Neural progenitor cell (in vitro differentiated cells): Measurements from ENCODE around the gene SETD2. TPM values are rescaled to one million over a fixed set of nuclear protein-coding genes. Genes with fewer than 3 reads are reported as not detected.
"Not testable (repeated sequence)": the region's sequence is repeated elsewhere in the genome, so short reads cannot be mapped to it uniquely, and the experiment has no call there.

ENCODE experiments used
- DNase-seq: peaks from one replicate; pipeline ENCODE4 v3.0.0-alpha.2; 2016; ENCODE audit warnings: low spot score
- H2AFZ ChIP-seq: fragments of 200-600 bp; sonication (generic); replicated peaks from 2 replicates; pipeline ENCODE4 v1.6.1; 2016; ENCODE audit warnings: antibody characterized with exemption
- H3F3A ChIP-seq: fragments of 200-600 bp; sonication (generic); 2 replicates; pipeline ENCODE4 v1.6.1; 2016; ENCODE audit warnings: antibody characterized with exemption, low read depth
- H3K27ac ChIP-seq: fragments of 200-600 bp; sonication (generic); 2 replicates; pipeline ENCODE4 v1.5.1; 2016; ENCODE audit warnings: mild to moderate bottlenecking
- H3K27me3 ChIP-seq: fragments of 200-600 bp; sonication (generic); 2 replicates; pipeline ENCODE4 v1.6.1; 2016; ENCODE audit warnings: mild to moderate bottlenecking, moderate library complexity
- H3K36me3 ChIP-seq: fragments of 200-600 bp; sonication (generic); 2 replicates; pipeline ENCODE4 v1.5.1; 2016
- H3K4me1 ChIP-seq: fragments of 200-600 bp; sonication (generic); 2 replicates; pipeline ENCODE4 v1.6.1; 2016; ENCODE audit warnings: mixed run types
- H3K4me2 ChIP-seq: fragments of 200-600 bp; sonication (generic); 2 replicates; pipeline ENCODE4 v1.6.1; 2016
- H3K4me3 ChIP-seq: fragments of 200-600 bp; sonication (generic); 2 replicates; pipeline ENCODE4 v1.5.1; 2016
- H3K79me2 ChIP-seq: fragments of 200-600 bp; sonication (generic); 2 replicates; pipeline ENCODE4 v1.6.1; 2016; ENCODE audit warnings: low read depth
- H3K9ac ChIP-seq: fragments of 200-600 bp; sonication (generic); 2 replicates; pipeline ENCODE4 v1.6.1; 2016
- H3K9me3 ChIP-seq: fragments of 200-600 bp; sonication (generic); 2 replicates; pipeline ENCODE4 v1.5.1; 2016; ENCODE audit warnings: low read depth
- H4K20me1 ChIP-seq: fragments of 200-600 bp; sonication (generic); 2 replicates; pipeline ENCODE4 v1.6.1; 2016; ENCODE audit warnings: low read depth
- H3K27ac Mint-ChIP-seq: 3 replicates; pipeline ENCODE4 v1.8.0; 2021; ENCODE audit warnings: mixed read lengths
- H3K27me3 Mint-ChIP-seq: 2 replicates; pipeline ENCODE4 v1.8.0; 2022; ENCODE audit warnings: low read depth, mild to moderate bottlenecking, inconsistent platforms, moderate library complexity, mixed read lengths; ENCODE audit not compliant: insufficient read depth
- H3K36me3 Mint-ChIP-seq: 3 replicates; pipeline ENCODE4 v1.8.0; 2021; ENCODE audit warnings: mixed read lengths
- H3K4me1 Mint-ChIP-seq: 3 replicates; pipeline ENCODE4 v1.8.0; 2021; ENCODE audit warnings: mixed read lengths
- H3K4me3 Mint-ChIP-seq: 3 replicates; pipeline ENCODE4 v1.8.0; 2021; ENCODE audit warnings: mild to moderate bottlenecking, moderate library complexity, mixed read lengths
- H3K9me3 Mint-ChIP-seq: 3 replicates; pipeline ENCODE4 v1.8.0; 2020; ENCODE audit warnings: mixed read lengths
- CTCF ChIP-seq: fragments of 200-600 bp; sonication (generic); IDR thresholded peaks from 2 replicates; pipeline ENCODE4 v1.5.1; 2017; ENCODE audit warnings: antibody characterized with exemption, mild to moderate bottlenecking
- EZH2 ChIP-seq: fragments of 200-600 bp; sonication (generic); IDR thresholded peaks from 2 replicates; pipeline ENCODE4 v1.6.1; 2017; ENCODE audit warnings: antibody characterized with exemption, mild to moderate bottlenecking, moderate library complexity
- EZH2phosphoT487 ChIP-seq: fragments of 200-600 bp; sonication (generic); IDR thresholded peaks from 2 replicates; pipeline ENCODE4 v1.6.1; 2017; ENCODE audit warnings: antibody characterized with exemption
- total RNA-seq: library from RNA; depleted of rRNA; stranded (reverse); fragments of >200 nt; gene quantifications from 2 replicates; pipeline ENCODE4 v1.2.3, GENCODE V29; 2015; ENCODE audit warnings: low replicate concordance

The SETD2 gene
- total RNA-seq, 1 donor from 2014 or later: 46.0 TPM

- H3K36me3 ChIP-seq: no peaks in the 10 kb centered on the region
- TF ChIP-seq EZH2phosphoT487 (no peak), CTCF (no peak), EZH2 (no peak)
Observed at GRCh38 chr3:47149339-47149933, 14.5 kb downstream of the SETD2 start.

GRCh38 chr3:47145272-47145671 lies 18.6 kb downstream of the SETD2 start:
- Histone ChIP-seq H3K27me3 (no peaks in the 10 kb centered on the region), H3K9ac (no peak overlapping the region), H3K4me1 (no peaks in the 10 kb centered on the region), H3K36me3 (no peaks in the 10 kb centered on the region), H3K27ac (no peak overlapping the region), H4K20me1 (peaks cover 96% of the 10 kb centered on the region), H2AFZ (no peak overlapping the region), H3K4me2 (no peak overlapping the region), H3K9me3 (no peaks in the 10 kb centered on the region), H3F3A (no peaks in the 10 kb centered on the region), H3K79me2 (peaks cover 100% of the 10 kb centered on the region), H3K4me3 (no peak overlapping the region)
- Mint-ChIP-seq H3K36me3 (peaks cover 10% of the 10 kb centered on the region), H3K27ac (no peak overlapping the region), H3K9me3 (peaks cover 3% of the 10 kb centered on the region), H3K4me1 (no peaks in the 10 kb centered on the region), H3K27me3 (no peaks in the 10 kb centered on the region), H3K4me3 (no peak overlapping the region)
- no peak for DNase-seq
- TF ChIP-seq EZH2: no peak
- no peak for TF ChIP-seq EZH2phosphoT487
- TF ChIP-seq CTCF: no peak

More at GRCh38 chr3:47149339-47149933, 14.5 kb downstream of the SETD2 start:
- H3K4me3 ChIP-seq: no peak overlapping the region
- peaks cover 96% of the 10 kb centered on the region for H4K20me1 ChIP-seq
- Mint-ChIP-seq H3K27me3 (no peaks in the 10 kb centered on the region), H3K4me1 (no peaks in the 10 kb centered on the region), H3K27ac (no peak overlapping the region), H3K36me3 (peaks cover 17% of the 10 kb centered on the region), H3K9me3 (peaks cover 13% of the 10 kb centered on the region), H3K4me3 (no peak overlapping the region)
- DNase-seq: no peak
- H3K79me2 ChIP-seq: peaks cover 100% of the 10 kb centered on the region
- H3K9ac ChIP-seq: no peak overlapping the region
- H3K4me2 ChIP-seq: no peak overlapping the region
- no peaks in the 10 kb centered on the region for H3K27me3 ChIP-seq
- H3K4me1 ChIP-seq: peaks cover 5% of the 10 kb centered on the region
- H3K27ac ChIP-seq: no peak overlapping the region
- H3K9me3 ChIP-seq: no peaks in the 10 kb centered on the region
- no peak overlapping the region for H2AFZ ChIP-seq
- peaks cover 5% of the 10 kb centered on the region for H3F3A ChIP-seq

- Mint-ChIP-seq H3K4me1 (no peaks in the 10 kb centered on the region), H3K36me3 (peaks cover 15% of the 10 kb centered on the region), H3K27me3 (no peaks in the 10 kb centered on the region), H3K4me3 (no peak overlapping the region), H3K27ac (no peak overlapping the region), H3K9me3 (peaks cover 5% of the 10 kb centered on the region)
- Histone ChIP-seq H3K27me3 (no peaks in the 10 kb centered on the region), H3K27ac (no peak overlapping the region), H3F3A (peaks cover 3% of the 10 kb centered on the region), H3K9ac (no peak overlapping the region), H4K20me1 (peaks cover 90% of the 10 kb centered on the region), H3K4me1 (no peaks in the 10 kb centered on the region), H3K79me2 (peaks cover 100% of the 10 kb centered on the region), H3K4me2 (no peak overlapping the region), H3K36me3 (no peaks in the 10 kb centered on the region), H3K9me3 (no peaks in the 10 kb centered on the region), H2AFZ (no peak overlapping the region), H3K4me3 (no peak overlapping the region)
- no peak for DNase-seq
- no peak for TF ChIP-seq CTCF
- no peak for TF ChIP-seq EZH2phosphoT487
- no peak for TF ChIP-seq EZH2
Observed at GRCh38 chr3:47143068-47143467, 20.8 kb downstream of the SETD2 start.

GRCh38 chr3:47142536-47142935 lies 21.4 kb downstream of the SETD2 start:
- not testable (repeated sequence) for DNase-seq, H3K27me3 ChIP-seq, H3K4me1 ChIP-seq, H3K9me3 ChIP-seq, H3K4me3 Mint-ChIP-seq, H3F3A ChIP-seq, H3K36me3 ChIP-seq, H3K27ac Mint-ChIP-seq, H2AFZ ChIP-seq, H3K27ac ChIP-seq, H3K9me3 Mint-ChIP-seq, H3K4me3 ChIP-seq, H3K9ac ChIP-seq, H3K27me3 Mint-ChIP-seq, H3K4me2 ChIP-seq, H3K4me1 Mint-ChIP-seq
- peaks cover 15% of the 10 kb centered on the region for H3K36me3 Mint-ChIP-seq
- peaks cover 100% of the 10 kb centered on the region for H3K79me2 ChIP-seq
- peaks cover 87% of the 10 kb centered on the region for H4K20me1 ChIP-seq

GRCh38 chr3:47140973-47141461 lies 22.9 kb downstream of the SETD2 start:
- Histone ChIP-seq H4K20me1 (peaks cover 83% of the 10 kb centered on the region), H3K79me2 (peaks cover 100% of the 10 kb centered on the region)
- H3K27me3 Mint-ChIP-seq, H3K27ac Mint-ChIP-seq, H3K9me3 ChIP-seq, H3K4me1 ChIP-seq, H3K36me3 ChIP-seq, H3K4me3 ChIP-seq, H3K9me3 Mint-ChIP-seq, H3K27ac ChIP-seq, H2AFZ ChIP-seq, H3K4me3 Mint-ChIP-seq, DNase-seq, H3K4me1 Mint-ChIP-seq, H3K9ac ChIP-seq, H3K27me3 ChIP-seq, H3F3A ChIP-seq, H3K4me2 ChIP-seq: not testable (repeated sequence)
- H3K36me3 Mint-ChIP-seq: peaks cover 15% of the 10 kb centered on the region

- H3K4me1 ChIP-seq, H3K4me3 ChIP-seq, H3K27ac Mint-ChIP-seq, DNase-seq, H3K27me3 Mint-ChIP-seq, H3K36me3 ChIP-seq, H3K9me3 ChIP-seq, H3K4me1 Mint-ChIP-seq, H3K9me3 Mint-ChIP-seq, H3K27ac ChIP-seq, H2AFZ ChIP-seq, H3K4me3 Mint-ChIP-seq, H3K4me2 ChIP-seq, H3F3A ChIP-seq, H3K9ac ChIP-seq, H3K27me3 ChIP-seq: not testable (repeated sequence)
- Histone ChIP-seq H4K20me1 (peaks cover 83% of the 10 kb centered on the region), H3K79me2 (peaks cover 100% of the 10 kb centered on the region)
- H3K36me3 Mint-ChIP-seq: peaks cover 15% of the 10 kb centered on the region
Observed at GRCh38 chr3:47140553-47140952, 23.4 kb downstream of the SETD2 start.
